GM18867 (cell line): ENCODE data around the gene TMSB10.
A peak's percentile ranks its signal among the peaks of the same experiment; 100 is the strongest.
"Not testable (repeated sequence)": the region's sequence is repeated elsewhere in the genome, so short reads cannot be mapped to it uniquely, and the experiment has no call there.

Source experiments
- ATAC-seq: cut with Tn5 transposase; IDR thresholded peaks from one replicate; pipeline ENCODE4 v1.9.1; 2021; ENCODE audit warnings: mild to moderate bottlenecking, moderate library complexity; ENCODE audit not compliant: unreplicated experiment

TMSB10 gene

DNA sequence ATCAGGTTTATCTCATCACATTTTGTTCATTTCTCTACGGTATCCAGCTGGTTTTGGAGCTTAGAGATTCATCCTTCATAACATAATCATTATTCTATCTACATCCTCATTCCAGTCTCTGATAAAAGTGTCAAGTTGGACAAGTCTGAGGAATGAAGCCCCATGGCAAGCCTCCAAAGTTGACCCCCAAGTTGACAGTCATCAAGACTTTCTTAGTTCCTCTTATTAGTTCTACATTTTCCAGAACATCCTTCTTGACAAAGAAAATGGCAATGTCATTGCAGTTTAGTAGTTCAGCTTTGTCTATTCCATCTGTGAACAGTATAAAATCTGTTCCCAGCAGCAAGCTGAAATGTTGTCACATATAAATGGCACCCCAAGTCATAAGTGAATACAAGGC lies 4.5 kb upstream of the TMSB10 start:
- ATAC-seq, result no peak

DNA sequence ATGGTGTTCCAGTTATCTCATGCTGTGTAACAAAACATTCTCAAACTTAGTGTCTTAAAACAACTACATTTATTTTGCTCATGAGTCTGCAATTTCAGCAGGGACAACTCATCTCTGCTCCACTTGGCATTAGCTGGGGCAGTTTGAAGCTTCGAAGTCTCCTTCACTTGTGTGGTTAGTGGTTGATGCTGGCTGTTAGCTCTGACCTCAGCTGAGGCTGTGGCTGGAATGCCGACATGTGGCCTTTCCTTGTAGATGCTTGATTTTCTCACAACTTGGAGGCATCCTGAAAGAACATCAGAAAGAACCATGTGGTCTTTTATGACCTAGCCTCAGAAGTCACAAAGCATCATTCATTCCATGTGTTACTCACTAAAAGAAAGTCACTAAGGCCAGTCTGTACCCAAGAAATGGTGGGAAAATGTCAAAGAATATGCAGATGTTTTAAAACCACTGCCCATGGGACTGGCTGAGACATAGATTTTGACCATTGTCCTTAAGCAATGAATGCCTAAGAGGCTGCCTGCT lies 3.8 kb upstream of the TMSB10 start:
- ATAC-seq, result no peak

DNA sequence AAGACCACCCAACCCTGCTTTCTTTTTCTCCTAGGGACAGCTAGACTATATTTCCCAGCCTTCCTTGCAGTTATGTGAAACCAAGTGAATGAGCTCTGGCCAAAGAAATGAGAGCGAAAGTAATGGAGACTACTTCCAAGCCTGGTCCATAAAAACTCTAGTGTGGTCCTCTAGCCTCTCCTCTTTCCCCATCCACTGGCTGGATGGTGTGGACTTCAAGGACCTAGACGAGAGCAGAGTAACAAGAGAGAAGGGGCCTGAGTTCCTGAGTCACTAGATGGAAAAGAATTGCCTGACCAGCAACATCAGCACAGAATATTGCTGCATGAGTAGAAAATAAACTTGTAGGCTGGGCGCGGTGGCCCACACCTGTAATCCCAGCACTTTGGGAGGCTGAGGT lies 2.9 kb upstream of the TMSB10 start:
- ATAC-seq, result no peak

DNA sequence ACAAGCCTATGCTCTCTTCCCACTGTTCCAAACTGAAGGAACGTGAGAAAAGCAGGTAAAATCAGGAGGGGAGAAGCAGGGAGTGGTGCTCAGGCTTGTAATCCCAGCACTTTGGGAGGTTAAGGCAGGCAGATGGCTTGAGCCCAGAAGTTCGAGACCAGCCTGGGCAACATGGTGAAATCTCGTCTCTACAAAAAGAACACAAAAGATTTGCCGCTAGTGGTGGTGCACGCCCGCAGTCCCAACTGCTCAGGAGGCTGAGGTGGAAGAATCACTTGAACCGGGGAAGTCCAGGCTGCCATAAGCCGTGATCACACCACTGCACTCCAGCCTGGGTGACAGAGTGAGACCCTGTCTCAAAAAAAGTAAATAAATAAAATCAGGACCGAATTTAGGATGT lies 1.3 kb upstream of the TMSB10 start:
- ATAC-seq, result no peak

DNA sequence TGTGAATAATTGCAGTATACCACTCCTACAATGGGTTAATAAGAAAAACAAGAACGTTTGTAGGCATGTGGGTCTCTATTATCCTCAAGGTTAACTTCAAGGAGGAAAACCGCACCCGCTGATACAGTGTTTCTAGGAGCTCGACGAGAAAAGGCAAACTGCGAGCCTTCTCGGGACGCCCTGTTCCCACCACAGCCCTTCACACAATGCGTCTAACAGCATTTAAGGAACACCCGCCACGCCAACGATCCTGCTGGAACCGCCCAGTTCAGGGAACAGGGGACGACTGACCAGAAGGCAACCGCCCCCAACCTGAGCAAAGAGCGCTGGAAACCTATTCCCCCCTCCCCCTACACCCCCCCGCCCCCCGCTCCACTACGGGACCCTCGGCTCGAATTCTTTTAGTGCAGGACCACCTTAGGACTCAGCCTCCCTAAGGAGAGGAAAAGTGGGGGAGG lies 710 bp upstream of the TMSB10 start:
- no peak for ATAC-seq

DNA sequence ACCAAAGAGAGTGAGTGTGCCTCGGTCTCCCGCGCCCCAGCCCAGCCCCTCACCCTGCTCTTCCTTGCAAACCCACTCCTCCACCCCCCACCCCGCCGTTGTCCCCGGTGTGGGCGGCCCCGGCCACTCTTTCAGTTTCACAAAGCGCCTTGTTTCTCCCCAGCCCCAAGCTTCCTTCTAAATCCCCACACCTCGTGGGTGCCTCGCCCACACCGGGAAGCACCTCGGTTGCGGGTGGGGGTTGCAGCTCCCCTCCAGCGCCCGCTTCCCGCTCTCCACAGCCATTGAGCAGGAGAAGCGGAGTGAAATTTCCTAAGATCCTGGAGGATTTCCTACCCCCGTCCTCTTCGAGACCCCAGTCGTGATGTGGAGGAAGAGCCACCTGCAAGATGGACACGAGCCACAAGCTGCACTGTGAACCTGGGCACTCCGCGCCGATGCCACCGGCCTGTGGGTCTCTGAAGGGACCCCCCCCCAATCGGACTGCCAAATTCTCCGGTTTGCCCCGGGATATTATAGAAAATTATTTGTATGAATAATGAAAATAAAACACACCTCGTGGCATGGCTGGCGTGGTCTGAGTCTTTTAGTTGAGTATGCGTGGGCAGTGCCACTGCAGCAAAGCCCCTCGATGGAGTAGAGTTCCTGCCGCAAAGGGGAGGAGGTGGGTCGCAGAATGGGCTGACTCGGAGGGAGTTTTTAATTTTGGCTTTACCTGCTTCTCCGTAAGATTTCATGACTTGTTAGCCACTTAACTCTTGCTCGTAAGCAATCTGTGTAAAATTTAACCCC lies 848 bp downstream of the TMSB10 start:
- ATAC-seq, result peak; percentile 30

DNA sequence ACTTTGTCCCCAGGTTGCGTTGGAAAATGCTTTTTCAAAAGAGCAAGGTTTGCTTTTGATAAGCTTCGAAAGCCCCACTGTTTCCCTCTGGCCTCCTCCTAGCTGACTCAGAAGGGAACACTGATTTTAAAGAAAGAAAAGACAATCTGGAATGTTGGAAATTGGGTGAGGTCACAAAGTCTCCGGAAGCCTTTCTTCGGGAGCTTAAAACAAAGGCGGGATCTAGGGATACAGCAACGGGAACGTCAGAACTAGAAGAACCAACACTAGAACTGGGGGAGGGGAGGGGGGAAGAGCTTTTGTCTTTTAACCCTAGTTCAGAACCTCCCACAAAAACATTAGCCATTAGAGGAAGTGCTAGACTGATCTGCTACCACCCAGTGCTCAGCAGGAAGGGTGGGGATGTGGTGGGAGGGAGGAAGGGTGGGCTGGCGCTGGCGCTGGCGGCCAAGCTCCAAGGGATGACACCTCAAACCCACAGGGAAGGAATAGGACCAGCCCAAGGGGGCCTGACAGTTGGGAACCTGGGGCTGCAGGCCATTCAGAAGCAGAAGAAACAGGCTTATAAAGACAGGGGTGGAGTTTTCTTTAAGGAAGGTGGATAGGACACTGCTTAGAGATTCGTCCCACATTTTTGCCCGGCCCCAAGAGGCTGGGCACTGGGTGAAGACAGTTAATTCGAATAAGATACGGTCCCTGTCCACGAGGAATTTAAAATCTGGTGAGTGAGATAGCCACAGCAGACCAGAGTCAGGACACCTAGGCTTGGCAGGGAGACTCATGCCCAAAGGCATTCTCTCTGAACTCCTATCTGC lies 1.7 kb downstream of the TMSB10 start:
- no peak for ATAC-seq

DNA sequence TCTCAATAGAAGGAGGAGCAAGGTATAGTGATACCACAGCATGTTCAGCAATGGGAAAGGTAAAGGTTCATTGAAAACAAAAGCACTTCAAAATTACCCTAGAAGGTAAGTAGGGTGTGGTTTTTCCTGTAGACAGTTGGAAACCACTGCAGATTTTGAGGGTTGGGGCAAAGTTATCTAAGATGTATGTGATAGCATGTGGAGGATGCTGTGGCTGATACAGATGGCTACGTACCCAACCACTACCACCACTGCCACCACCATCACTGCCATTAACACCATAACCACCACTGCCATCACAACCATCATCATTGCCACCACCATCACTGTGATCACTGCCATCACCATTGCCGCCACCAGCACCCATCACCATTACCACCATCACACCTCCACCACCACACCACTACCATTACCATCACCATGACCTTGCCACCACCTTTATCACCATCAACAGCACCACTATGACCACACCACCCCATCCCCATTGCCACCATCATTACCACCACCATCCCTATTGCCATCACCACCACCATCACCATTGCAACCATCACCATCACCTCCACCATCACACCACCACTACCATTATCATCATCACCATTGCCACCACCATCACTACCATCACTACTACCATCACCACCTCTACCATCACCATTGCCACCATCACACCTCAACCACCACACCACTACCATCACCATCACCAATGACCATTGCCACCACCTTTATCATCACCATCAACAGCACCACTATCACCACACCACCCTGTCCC lies 3.7 kb downstream of the TMSB10 start:
- ATAC-seq, result no peak

DNA sequence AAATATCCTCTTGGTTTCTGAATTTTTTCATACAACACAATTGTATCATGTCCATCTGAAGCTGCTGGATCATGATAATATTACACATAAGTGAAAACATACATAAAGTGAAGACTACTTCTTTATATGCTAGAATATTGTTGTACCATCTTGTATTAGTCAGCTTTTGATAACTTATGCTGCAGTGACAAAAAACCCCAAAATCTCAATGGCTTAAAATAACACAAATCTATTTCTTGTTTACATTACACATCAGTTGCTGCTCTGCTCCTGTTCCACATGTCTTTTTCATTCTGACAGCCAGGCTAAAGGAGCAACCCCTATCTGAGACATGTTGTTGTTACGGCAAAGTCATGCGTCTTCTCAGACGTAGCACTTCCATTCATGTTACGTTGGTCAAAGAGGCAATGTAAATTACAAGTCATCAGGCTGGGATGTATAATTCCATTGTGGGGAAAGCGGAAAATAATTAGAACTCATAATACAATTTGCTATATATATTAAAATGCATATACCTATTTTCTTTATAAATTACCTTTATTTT lies 5.8 kb downstream of the TMSB10 start:
- ATAC-seq, result no peak

DNA sequence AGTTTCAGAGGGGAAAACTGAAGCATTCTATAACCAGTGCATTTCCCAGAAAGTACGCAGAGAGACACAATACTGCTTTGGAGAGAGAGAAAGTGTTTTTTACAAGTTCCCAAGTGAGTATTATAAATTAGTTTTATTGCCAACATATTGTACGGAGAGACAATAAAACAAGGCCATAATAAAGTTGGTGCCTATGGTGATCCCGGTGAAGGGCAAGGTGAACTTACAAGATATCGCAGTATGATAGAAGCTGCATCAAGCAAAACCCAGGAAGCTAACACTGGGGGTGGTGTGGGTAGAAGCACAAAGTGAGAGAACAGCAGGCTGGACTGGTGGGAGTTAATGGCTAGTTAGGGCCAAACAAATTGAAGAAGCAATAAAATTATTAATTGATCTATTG lies 7.5 kb downstream of the TMSB10 start:
- ATAC-seq, result no peak

DNA sequence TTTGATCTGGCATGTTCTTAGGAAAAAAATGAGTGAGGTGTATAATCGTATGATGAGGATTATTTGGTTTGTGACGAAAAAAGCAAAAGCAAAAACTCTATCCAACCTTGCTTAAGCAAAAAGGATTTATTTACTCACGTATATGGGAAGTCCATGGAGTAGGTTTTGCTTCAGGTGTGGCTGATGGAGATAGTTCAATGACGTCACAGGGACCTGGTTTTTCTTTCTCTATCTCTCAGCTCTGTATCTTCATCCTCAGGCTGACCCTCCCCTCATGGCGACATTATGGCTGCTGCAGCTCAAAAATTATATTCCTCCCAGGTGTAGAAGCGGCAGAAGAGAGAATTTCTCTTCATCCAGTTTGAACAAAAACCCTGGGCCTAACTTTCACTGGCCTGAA lies 8.9 kb downstream of the TMSB10 start:
- ATAC-seq, result no peak

DNA sequence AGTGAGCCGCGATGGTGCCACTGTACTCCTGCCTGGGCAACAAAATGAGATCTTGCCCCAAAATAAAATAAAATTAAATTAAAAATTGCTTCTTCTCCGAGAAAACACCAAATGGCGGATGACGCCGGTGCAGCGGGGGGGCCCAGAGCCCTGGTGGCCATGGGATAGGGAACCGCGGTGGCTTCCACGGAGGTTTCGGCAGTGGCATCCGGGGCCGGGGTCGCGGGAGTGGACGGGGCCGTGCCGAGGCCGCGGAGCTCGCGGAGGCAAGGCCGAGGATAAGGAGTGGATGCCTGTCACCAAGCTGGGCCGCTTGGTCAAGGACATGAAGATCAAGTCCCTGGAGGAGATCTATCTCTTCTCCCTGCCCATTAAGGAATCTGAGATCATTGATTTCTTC lies 10.2 kb downstream of the TMSB10 start:
- ATAC-seq, result not testable (repeated sequence)

DNA sequence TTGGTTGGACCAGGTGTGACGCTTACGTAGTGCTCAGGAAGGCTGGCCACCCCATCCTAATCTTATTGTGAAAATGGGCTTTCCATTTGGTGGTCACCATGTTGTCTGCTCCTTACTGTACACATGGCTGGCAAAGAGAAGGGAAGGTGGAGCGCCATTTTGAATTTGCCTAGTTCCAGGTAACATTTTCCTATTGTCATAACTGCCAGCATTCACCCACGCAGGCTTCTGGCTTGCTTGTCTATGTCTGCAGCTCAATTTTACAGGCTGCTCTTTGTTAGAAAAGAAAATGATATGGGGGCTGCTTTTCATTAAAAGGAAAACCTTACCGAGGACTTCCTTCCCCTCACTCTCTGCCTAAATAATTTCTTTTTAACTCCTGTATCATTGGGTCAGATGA lies 12.4 kb downstream of the TMSB10 start:
- ATAC-seq, result not testable (repeated sequence)

DNA sequence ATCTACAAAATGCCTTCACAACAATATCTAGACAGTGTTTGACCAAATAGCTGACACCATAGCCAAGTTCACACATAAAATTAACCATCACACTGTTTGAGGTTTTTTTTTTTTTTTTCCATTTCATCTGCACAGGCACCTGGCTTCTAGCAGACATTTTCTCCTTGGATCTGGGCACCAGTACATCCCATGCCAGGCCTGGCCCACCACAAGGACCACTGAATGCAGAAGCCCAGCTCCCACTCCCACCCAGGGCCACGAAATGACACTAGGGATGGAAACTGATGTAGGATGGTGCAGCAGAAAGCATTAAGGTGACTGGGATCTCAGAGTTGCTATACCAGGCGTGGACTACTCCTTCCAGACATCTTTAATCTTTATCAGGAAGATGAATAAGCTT lies 13.0 kb downstream of the TMSB10 start:
- no peak for ATAC-seq

DNA sequence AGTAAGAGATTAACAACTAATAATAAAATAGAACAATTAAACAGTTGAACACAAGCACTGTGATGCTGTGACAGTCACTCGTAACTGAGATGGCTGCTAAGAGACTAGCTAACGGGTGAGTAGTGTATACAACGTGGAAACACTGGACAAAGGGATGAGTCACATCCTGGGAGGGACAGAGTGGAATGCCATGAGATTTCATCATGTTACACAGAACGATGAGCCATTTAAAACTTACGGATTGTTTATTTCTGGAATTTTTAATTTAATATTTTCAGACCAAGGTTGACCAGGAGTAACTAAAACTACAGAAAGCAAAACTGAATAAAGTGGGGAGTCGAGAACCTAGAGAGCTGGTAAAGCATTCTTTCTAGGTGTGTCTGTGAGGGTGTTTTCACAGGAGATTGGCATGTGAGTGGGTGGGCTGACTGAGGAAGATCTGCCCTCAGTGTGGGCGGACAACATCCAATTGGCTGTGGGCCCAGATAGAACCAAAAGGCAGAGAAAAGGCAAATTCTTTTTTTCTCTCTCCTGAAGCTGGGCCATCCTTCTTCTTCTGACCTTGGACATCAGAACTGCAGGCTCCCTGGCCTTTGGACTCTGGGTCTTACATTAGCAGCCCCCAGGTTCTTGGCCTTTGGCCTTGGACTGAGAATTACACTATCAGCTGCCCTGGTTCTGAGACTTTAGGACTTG lies 14.6 kb downstream of the TMSB10 start:
- ATAC-seq, result peak; percentile 55

DNA sequence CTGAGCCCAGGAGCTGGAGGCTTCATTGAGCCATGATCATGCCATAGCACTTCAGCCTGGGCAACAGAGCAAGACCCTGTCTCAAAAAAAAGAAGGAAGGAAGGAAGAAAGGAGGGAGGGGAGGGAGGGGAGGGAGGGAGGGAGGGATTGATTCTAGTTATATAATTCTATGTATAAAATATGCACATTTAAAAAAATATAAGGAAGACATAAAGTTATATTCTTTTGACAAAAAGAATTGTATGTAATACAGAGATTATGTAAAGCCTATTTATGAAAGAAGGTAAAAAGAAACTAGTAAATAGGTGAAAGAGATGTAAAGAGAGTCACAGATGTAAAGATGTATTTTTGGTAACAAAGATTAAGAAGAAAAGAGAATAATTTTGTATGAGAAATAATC lies 17.6 kb downstream of the TMSB10 start:
- ATAC-seq, result no peak

DNA sequence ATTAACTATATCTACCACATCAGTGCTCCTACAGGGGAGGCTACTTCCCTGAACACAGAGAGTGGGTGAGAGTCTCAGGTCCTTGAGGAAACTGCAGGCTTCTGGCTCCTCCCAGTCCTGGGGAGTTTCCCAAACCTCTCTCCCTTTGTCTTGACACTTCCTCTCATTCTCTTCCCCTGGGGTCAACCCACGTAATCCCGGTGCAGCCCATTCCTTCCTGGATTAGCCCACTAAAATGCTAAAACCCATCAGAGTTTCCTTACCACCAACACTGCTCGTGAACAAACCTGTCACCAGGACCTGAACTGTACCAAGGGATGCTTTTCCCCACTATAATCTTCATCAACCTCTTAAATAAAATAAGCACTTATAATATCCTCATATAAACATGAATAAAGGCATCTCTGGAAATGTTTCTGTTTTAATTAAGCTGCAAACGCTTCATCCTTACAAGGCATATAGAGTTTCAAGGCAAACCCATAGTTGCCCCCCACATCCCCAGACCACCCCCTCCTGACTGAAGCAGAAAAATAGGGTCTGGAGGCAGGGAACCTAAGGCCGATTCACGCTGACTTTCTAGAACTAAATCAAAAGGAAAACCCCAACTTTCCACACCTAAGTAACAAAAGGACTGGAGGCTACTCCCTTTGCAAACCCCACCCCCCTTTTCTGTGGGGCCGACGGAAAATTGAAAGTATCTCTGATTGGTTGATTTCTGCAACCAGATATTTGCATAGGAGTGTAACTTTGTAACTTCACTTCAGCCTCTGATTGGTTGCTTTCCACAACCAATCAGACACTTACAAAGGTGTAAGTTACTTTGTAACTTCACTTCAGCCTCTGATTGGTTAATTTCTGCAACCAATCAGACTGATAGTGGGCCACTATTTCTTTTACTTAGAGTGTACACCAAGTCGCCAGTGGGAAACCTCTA lies 19.0 kb downstream of the TMSB10 start:
- ATAC-seq, result peak; percentile 33

DNA sequence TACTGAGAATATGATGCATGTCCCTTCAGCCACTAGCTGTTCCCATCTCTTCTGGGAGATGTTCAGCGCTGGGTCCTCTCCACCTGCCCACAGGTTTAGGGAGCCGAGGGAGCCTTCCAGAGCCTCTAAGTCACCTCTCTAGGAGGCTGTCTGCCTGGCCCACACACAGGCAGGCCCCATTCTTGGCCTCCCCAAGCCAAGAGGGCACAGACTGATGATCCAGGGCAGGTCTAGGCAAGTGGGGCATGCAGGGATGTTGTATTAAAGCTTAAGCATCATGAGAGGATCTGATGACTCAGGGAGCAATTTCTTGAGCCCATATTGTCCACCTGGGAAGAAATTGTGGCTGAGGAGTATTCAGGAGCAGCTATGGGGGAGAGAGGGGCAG lies 19.9 kb downstream of the TMSB10 start:
- ATAC-seq, result peak; percentile 0

DNA sequence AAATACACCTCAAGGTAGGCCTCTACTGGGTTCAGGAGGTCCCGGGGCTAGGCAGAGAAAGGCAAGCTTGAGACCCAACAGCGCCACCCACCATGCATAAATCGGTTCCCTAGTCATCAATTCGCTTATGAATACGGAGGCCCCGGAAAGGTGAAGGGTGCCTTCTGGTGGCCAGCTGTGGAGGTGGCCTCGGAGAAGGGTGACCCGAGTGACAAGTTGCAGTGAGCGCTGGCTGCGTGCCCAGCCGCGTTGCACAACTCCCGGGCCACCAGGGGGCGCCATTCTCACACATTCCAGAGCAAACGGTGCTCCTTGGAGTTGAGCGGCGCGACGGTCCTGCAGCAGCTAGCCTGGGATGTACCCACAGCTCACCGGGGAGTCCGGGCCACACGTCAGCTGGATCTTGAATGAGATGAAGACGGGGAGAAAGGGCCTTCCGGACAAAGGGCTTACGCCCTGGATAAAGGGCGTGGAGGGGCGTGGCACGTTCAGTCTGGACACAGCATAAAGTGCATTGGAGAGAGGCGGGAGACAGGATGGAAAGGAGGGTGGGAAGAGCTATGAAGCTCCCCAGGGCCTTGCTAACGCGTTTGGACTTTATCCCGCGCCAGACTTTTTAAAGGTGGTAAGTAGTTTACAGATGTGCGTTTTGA lies 20.4 kb downstream of the TMSB10 start:
- ATAC-seq, result peak; percentile 79
